ENCODE measurements around the gene ELAVL2.
A peak's percentile ranks its signal among the peaks of the same experiment; 100 is the strongest.
"Not testable (repeated sequence)": the region's sequence is repeated elsewhere in the genome, so short reads cannot be mapped to it uniquely, and the experiment has no call there.

ELAVL2 gene

DNA sequence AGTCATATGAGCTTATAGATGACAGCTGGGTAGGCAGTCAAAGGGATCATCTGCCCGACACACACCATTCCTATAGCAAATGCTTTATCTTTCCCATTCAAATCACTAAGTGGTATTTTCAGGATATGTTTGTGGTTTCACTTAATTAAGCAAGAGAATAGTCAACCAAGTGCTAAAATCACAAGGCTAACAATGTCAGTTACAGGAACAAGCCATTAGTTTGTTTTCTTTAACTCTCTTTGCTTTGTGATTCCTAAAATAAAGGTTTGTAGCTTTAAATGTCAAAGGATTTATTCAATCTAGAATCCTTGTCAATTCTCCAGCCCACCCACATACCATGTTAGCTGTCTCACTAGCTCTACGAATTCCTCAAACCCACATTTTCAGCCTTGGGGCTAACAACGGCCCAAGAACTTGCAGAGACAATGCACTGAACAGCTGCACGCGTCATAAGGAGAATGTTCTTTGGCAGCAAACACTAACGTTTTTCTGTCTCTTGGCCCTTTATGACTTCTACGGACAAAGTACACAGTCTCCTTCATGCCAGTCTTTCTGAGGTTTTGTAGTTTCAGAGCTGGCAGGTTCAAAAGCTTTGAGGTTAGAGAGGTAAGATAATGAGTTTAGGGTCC is 56.6 kb downstream of the ELAVL2 start:
- no peak for DNase-seq

DNA sequence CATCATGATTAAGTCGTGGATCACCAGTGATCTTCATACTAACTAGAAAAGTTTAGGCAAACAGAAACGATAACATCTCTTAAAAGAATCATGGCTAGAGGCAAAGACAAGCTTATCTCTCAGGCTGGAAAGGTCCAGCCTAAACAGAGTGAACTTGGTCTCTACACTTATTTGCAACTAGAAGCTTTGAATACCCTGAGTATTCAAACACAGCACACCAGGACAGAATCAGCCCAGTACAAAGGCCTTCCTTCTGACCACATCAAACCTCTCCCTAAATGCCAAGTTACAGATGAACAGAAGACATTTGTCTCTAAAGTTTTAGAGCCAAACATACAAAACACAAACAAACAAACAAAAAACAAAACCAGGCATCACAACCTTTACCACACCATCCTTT is 57.2 kb downstream of the ELAVL2 start:
- DNase-seq: no peak

DNA sequence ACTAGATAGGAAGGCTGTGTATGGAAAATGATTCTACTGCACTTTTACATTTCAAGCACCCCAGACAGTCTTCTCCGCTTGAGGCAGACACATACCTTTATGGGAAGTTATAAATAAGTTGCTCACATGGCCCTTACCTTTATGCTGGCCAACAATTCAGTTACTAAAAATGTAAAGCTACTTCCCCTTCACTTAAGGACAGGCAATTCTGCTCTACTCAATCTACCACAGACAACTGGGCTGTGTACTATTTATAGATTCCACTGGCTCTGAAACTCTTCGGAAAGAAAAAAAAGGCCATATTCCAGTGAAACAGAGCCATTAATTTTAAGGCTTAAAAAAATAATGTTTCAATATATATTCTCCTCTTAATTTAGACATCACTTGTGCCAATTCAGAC is 59.4 kb downstream of the ELAVL2 start:
- DNase-seq: no peak

DNA sequence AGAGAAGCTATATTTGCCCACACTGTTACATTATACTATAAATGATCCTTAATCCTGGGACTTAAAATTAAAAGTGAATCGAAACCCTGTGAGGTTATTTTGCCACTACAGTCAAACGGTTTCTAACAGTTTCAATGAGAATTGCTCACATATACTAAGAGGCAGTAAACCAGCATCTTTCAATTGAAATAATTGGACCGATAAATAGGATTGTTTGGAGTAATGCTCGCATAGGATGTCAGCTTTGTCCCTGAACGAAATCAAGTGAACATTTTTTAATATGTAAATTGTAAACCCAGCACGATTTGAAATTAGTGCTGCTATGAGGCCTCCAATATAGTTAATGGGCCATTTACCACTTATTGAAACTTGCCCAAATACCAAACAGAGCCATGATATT is 60.5 kb downstream of the ELAVL2 start:
- DNase-seq: no peak

DNA sequence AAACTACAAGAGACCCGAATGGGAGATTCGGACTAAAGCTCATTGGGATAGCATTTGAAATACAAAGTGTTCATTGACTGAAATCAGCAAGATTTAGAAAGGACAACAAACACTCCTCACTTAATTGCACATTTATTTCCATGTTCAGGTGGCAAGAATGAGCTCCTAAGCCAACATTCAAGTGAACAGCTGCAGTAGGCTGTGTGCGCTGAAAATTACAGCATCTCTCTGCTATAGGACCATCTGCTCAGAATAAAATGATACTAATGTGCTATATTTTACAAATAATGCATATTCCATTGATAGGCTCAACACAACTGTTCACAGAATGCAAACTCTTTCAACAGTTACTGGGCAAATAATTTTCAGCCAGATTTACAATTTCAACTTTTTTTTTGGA is 61.8 kb downstream of the ELAVL2 start:
- peak; percentile 57 for DNase-seq

DNA sequence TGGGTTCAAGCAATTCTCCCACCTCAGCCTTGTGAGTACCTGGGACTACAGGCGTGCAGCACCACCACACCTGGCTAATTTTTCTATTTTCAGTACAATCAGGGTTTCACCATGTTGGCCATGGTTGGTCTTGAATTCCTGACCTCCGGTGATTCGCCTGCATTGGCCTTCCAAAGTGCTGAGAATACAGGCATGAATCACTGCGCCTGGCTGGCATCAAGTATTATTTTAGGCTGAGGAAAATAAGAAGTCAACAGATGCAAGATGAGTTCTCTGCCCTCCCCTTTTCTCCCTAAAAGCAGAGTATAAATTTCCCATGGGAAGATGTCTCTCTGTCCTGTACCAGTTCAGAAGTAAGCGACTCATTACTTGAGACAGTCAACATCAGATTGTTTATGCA is 71.5 kb downstream of the ELAVL2 start:
- no peak for DNase-seq

DNA sequence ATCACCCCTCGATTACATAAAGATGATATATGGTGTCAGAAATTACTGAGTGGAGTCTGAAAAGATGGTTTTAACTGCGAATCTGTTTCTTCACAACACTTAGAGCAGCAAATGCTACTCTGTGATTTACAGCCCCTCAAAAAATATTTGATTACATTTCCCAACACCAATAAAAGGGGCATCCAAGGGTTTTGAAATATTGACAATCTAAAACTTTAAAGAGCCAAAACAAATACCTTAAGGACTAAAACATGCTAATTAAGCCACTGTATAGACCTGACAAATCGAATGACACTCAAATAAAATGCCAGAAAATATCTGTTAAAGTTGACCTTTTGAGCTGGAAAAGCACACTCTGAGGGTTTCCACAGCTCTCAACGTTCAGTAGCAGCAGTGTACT is 73.2 kb downstream of the ELAVL2 start:
- no peak for DNase-seq

DNA sequence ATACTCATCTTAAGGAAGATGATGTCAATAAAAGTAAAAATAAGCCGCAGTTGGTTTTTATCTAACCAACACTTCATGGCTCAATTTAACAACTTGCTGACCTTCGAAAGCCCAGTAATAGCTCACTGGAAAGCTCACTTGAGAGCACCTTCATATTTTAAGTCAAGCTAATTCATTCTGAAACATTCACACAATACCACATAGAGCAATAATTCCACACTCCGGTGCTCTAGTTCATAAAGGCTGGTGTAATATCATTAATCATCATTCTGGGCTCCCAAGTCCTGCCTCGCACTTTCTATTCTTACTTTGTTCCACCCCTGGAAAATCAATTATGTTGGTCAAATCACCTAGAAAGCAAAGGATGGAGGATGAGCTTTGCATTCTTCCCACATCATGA is 74.4 kb downstream of the ELAVL2 start:
- DNase-seq: no peak

DNA sequence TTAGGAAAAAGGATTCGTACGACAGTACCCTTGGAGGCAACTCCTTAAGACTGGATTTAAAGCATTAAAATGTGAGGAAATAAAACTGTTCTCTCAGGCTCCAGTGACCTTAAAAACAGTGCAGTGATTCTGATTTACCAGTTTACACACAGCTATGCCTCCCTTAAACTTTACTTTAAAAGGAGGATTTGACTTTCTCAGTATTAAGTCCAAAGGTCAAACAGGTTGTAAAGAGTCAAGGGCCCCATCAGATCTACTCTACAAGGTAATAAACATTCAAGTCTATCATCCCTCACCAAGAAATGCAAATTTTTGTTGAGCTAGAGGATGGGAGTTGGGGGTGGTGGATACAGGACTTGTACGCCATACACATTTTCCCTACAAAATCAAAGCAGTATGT is 75.2 kb downstream of the ELAVL2 start:
- DNase-seq: no peak

DNA sequence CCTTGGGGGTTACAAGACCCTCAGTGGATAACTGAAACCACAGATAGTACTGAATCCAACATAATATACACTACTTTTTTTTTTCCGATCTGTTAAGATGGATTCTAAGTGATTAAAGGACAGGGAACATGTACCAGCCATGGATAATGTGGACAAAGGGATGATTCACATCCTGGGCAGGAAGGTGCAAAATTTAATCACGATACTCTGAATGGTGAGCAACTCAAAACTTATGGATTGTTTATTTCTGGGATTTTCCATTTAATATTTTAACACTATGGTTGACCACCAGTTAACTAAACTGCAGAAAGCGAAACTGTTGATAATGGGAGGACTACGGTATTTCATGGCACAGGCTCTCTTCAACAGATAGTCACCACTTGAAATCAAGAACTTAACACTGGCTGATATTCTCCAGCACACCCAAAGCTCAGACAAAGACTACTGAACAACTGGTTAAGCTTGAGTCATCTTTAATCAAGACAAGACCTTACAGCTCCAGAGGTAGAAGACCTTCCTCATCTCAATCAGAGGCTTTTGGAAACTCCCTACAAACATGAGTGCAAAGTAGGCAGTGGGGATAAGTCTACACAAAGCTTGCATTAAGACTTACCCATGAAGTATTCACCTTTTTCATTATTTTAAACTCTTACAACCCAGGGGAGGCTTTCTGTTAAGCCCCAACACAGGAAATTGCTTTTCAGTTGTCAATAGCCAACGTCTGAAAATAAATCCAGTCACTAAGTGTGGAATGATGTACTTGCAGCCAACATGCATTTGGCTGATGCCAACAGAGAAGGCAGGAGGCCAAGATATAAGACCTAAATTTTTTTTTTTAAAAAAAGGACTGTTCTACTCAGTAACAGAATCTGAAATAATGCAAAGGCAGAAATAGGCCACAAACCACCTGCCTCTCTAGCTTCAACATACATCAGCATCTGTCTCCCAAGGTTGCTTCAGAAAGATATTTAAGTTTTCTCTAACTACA is 78.7 kb downstream of the ELAVL2 start:
- no peak for DNase-seq

DNA sequence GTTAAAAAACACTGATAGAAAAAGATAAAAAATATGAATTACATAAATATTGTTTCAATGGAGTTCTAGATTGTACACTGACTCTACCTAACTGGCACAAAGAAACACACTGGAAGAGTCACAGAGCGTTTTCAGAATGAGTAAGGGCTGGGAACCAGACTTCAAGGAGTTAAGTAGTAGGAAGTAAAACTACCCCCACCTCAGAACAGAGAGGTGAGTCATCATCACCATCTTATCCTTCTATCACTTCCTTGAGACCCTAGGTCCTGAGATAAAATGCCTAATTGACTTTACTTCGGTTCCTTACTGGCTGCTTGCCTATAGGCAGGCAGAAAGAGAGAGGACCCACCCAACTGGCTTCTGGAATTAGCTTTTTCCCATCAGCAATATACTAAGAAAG is 79.7 kb downstream of the ELAVL2 start:
- no peak for DNase-seq

DNA sequence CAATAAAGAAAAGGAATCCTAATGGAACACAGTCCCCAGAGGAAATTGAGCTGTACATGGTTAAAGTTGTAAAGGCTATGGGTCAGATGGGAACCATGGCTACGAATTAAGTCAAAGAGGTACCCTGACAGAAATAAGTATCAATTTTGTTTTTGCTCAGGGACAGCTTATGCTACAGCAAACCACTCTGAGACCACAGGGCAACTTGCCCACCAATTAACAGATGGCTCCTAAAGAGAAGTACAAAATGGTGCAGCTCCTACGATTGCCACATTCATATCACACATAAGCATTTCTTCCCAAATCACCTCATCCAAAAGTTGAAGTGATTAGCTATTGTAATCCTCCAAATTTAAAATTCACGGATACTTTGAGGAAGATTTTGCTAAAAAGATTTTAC is 83.0 kb downstream of the ELAVL2 start:
- DNase-seq: no peak

DNA sequence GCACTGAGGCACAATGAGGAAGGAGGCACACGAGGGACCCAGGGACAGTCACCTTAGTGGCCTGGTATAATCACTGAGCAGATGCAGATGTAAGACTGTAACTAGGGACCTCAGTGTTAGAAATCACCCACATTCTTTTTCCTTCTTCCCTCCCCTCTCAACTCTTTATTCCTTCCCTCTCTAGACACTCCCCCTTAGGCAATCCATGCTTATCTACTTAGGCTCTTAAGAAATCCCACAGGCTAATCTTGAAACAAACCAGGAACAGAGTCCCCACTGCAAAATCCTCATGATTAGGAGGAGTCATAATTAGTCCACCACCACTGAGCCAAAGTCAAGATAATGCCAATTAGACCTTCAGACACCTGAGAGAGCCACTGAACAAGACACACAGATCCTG is 84.7 kb downstream of the ELAVL2 start:
- no peak for DNase-seq

DNA sequence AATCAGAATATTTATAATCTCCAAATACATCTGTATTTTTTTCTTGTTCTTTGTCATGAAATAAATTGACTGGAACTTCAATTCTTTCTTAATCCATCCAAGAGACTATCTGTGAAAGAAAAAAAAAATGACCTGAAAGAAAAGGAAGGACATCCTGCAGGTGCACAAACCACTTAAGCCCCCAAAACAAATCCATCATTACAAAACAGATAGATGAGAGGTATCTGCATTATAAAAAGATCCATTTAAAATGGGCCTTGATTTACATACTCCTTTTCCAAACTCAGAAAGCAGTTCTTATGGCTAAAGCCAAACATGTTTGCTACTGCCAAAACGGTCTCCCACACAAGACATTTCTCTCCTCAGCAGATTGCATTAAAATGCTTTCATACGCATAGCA is 85.5 kb downstream of the ELAVL2 start:
- DNase-seq: no peak

DNA sequence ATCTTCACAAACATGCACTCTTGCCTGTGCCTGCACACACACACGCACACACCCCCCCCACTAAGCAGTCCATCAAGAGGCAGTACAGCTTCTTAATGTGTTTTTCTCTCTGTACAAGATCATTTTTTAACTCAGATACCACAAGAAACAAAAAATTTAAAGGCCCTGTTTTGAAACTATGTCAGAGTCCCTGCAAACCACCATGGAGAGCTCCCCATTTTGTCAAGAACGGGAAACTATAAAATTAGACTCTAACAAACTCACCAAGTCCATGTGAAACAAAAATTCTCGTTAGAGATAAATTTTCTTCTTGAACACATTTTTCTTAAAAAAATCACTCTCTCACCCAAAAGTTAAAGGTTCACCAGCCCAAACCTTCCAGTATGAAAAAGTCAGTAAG is 86.3 kb downstream of the ELAVL2 start:
- no peak for DNase-seq

DNA sequence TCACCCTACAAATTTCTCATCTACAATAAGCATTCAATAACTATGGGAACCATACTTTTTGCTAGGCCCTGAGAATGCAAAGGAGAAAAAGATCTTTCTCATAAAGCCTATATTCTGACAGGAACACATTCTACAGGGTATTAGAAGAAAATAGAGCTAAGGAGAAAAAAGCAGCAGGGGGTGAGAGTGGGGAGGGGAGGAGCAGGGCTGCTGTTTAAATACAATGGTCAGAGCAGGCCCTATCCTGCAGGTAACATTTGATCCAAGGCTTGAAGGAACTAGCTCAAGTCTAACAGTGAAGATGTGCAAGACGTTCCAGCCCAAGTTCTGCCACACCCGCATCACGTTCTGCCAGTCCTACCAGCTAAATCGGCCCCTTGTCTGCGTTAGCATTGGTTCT is 89.7 kb downstream of the ELAVL2 start:
- no peak for DNase-seq

DNA sequence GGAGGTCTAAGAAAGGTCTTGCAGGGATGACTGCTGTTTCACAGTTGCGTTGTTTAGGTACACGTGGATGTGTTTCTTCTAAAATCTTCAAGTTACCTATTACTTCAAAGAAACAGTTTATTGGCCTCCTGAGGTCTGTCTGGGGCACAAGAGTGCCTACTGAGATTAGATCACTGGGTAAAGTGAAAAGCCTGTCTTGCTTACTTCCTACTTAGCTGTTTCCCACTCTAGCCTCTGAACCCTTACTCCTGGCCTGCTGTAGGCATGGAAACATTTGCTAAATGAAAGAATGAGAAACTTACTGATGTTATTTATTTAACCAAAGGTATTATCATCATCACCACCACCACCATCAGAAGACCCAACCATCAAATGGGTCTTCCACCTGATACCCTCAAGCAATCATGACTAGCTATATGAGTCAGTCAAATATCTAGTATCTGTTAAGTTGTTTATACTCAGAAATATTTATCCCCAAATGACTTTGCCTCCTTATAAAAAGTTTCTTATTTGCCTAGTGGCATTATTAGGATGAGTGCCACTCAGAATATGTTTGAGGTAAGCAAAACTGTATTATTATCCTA is 92.5 kb downstream of the ELAVL2 start:
- no peak for DNase-seq

DNA sequence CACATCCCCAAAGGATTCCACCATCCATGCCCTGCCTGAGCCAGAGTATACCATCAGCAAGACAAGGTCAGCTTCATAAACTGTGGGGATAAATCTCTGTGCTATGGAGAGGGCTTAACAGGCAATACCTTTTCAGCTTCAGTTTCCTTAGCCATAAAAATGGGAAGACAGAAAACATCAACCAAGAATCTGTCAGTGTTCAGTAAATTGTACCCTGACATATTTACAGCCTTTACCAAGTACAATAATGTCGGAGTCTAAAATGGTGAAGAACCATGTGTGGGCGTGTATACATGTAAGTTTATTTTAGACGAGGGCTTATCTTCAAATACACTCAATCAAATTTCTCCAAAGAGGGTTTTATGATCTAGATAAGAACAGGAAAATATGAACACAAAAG is 94.7 kb downstream of the ELAVL2 start:
- no peak for DNase-seq

DNA sequence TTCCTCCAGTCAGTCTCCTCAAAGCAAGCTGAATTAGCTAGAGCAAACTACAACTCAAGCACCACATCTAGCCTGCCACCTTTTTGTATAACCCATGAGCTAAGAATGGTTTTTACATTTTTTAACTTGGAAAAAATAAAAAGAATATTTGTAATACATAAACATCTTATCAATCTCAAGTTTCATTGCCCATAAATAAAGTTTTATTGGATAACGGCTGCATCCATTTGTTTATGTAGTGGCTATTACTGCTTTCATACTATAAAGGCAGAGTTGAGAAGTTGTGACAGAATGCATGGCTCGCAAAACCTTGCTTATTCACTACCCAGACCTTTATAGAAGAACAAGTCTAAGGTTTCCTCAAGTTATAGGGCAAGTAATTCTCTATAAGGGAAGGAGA is 95.7 kb downstream of the ELAVL2 start:
- DNase-seq: no peak

DNA sequence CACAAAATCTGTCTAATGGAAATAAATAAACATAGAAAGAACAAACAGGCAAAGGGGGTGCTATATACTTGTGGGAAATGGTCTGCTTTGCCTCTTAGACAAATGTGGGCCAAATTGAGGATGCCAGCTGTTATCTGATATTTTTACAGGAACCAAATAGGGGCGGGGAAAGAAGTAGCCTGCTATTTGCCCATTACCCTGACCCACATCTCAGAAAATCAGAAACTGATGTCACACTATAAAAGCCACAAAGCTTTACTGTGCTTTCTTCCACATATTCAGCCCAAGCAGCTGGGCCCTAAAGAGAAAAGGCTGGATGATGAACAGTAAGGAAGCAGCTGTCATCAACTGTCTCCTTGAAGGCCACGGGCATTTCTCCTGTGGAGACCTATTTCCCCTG is 97.3 kb downstream of the ELAVL2 start:
- DNase-seq: no peak

DNA sequence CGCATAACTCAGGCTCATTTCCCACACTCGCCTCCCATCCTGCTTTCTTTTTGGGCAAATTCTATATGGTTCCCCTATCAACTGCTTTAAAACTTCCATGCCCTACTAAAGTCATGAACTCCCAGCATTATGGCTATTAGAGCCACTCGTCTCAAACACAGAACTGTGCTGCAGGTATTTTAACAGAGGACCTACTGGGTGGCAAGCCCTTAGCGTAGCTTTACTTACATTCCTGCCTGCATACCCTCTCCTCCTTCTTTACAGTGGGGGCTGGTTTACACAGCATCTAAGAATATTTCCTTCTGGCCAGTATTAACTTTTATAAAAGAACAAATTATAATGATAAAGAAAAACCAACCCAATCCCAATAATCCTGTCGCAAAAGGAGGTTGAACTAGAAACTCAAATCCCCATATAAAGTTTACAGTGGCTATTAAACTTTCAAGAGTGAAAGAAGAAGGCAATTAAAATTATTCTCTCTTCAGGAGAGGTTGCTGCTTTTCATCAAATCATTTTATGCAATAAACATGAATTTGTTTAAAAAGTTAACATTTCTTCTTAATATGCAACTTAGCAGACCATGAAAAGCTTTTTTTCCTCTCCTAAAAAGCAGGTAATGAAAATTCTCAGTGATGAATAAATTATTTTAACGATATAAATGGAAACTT is 100.6 kb downstream of the ELAVL2 start:
- no peak for DNase-seq

DNA sequence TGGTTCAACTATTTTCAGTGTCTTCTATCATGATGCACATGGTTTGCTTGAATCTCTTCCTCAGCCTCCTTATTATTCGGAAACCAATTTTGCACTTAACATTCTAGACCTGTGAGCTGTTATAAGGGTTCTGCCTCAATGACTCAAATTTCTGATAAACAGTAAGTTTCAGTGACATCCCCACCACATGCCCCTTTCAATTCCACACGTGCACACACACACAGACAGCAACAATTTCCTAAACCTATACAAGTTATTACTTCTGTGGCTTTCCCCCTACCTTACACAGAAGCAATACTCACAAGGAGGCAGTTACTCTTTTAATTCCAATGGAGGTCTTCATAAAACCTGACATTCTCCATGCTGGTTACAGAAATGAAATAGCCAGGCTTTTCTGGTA is 102.4 kb downstream of the ELAVL2 start:
- DNase-seq: no peak

DNA sequence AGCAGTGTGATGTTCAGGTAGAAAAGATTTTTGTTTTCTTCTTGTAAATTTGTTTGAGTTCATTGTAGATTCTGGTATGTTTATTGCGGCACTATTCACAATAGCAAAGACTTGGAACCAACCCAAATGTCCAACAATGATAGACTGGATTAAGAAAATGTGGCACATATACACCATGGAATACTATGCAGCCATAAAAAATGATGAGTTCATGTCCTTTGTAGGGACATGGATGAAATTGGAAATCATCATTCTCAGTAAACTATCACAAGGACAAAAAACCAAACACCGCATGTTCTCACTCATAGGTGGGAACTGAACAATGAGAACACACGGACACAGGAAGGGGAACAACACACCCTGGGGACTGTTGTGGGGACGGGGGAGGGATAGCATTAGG is 103.0 kb downstream of the ELAVL2 start:
- DNase-seq: not testable (repeated sequence)

DNA sequence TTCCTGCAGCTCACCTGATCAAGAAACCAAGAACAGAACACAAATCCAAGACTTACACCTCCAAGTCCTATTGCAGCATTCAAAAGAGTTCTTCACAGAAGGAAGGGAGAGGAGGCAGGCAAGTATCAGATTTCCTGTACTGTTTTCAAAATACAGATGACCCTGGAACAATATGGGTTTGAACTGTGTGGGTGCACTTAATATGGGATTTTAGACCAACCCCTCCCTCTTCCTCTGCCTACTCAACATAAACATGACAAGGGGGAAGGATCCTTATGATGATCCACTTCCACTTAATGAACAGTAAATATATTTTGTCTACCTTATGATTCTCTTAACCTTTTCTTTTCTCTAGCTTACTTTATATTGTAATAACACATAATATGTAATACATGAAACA is 104.6 kb downstream of the ELAVL2 start:
- DNase-seq: no peak

Measured in NCI-H1694 (cell line).